Bronchial smooth muscle cell (primary cell): ENCODE results near the gene FOXD3. TPM values are rescaled to one million over a fixed set of nuclear protein-coding genes. Genes with fewer than 3 reads are reported as not detected.

Source experiments
- total RNA-seq: library from RNA; depleted of rRNA; stranded (reverse); fragments of >200 nt; gene quantifications from 2 replicates; pipeline ENCODE4 v1.2.1, GENCODE V29; 2014

FOXD3 gene
- total RNA-seq: not detected in 2 replicates

GRCh38 chr1:63322114-63322943 lies at the start of gene FOXD3:
TSS of gene FOXD3 (plus strand) at chr1:63322567. CDS start at chr1:63323059, 492 bp downstream.

GRCh38 chr1:63367215-63368103 lies 45.1 kb downstream of the FOXD3 start, which contains the start of gene ALG6:
TSS of gene ALG6 (plus strand) at chr1:63367627. CDS start at chr1:63370978, 3,351 bp downstream.

Other genes with a start within 250 kb of the FOXD3 start
- gene ALG6, start 45.1 kb downstream of the FOXD3 start, total RNA-seq: 8.4 and 13.9 TPM in 2 replicates
- gene ITGB3BP, start 200.7 kb downstream of the FOXD3 start, total RNA-seq: 8.3 and 15.6 TPM in 2 replicates
- 15.6 and 18.1 TPM in 2 replicates for gene EFCAB7, start 201.0 kb downstream of the FOXD3 start, total RNA-seq